A549 (cell line): Measurements from ENCODE around the gene ZNF628. TPM values are rescaled to one million over a fixed set of nuclear protein-coding genes. Genes with fewer than 3 reads are reported as not detected.

Experiments
- ATAC-seq, 2 experiments: fragments of 200-7000 bp in 1 of 2; fragments of >200 bp in 1 of 2; cut with Nextera tagmentation in 1 of 2; cut with Tn5 transposase in 1 of 2; 3 replicates each; pipeline versions ENCODE4 v1.8.0 to v1.9.1; 2018 to 2020; ENCODE audit warnings: mild to moderate bottlenecking in 1 of 2, moderate library complexity in 1 of 2
- CTCF ChIA-PET: fragments of 300-600 bp; sonication (Branson Sonifier 250); formaldehyde crosslinking; extraction: SDS; loops from one replicate; lab custom pipeline; 2021; ENCODE audit warnings: antibody characterized with exemption, inconsistent platforms; lab: Yijun Ruan, JAX
- POLR2A ChIA-PET: fragments of 350-600 bp; formaldehyde crosslinking; extraction: SDS; loops from one replicate; lab custom pipeline; 2021; ENCODE audit warnings: antibody characterized with exemption, inconsistent platforms; lab: Yijun Ruan, JAX
- DNase-seq, 2 experiments: peaks; one replicate each; pipeline versions ENCODE4 v3.0.0 to v3.0.0-alpha.2; 2011 to 2016; ENCODE audit warnings: low read depth in 1 of 2, low spot score in 1 of 2
- FAIRE-seq: peaks from 2 replicates; lab custom pipeline; 2011; peaks lifted over from hg19 to GRCh38; lab: Jason Lieb, UNC
- H3K27ac ChIP-seq, 2 experiments: fragments of >200 bp; sonication (Bioruptor Twin); formaldehyde crosslinking; 3 replicates each; pipeline ENCODE4 v1.5.1; 2016 to 2017
- H3K4me1 ChIP-seq: fragments of >200 bp; sonication (Bioruptor Twin); formaldehyde crosslinking; 3 replicates; pipeline ENCODE4 v1.6.1; 2016
- H3K4me2 ChIP-seq: fragments of >200 bp; sonication (Bioruptor Twin); formaldehyde crosslinking; 3 replicates; pipeline ENCODE4 v1.6.1; 2016
- H3K4me3 ChIP-seq: fragments of >200 bp; sonication (Bioruptor Twin); formaldehyde crosslinking; 3 replicates; pipeline ENCODE4 v1.5.1; 2016
- H3K9me3 ChIP-seq: fragments of >200 bp; sonication (Bioruptor Twin); formaldehyde crosslinking; 3 replicates; pipeline ENCODE4 v1.6.1; 2016
- BCL3 ChIP-seq: fragments of >200 bp; sonication (Bioruptor Twin); formaldehyde crosslinking; IDR thresholded peaks from 3 replicates; pipeline ENCODE4 v1.6.1; 2016
- BHLHE40 ChIP-seq: IDR thresholded peaks from 2 replicates; pipeline ENCODE4 v1.6.1; 2012; ENCODE audit warnings: low read depth, low read length, inconsistent platforms
- CEBPB ChIP-seq, 2 experiments: fragments of >200 bp in 1 of 2; sonication (Bioruptor Twin) in 1 of 2; formaldehyde crosslinking in 1 of 2; IDR thresholded peaks; 2 replicates each; pipeline ENCODE4 v1.6.1; 2012 to 2016
- CHD4 ChIP-seq: fragments of 200-600 bp; sonication (generic); IDR thresholded peaks from 2 replicates; pipeline ENCODE4 v1.6.1; 2016; ENCODE audit warnings: antibody characterized with exemption, mild to moderate bottlenecking, borderline replicate concordance
- E2F6 ChIP-seq: IDR thresholded peaks from 2 replicates; pipeline ENCODE4 v1.6.1; 2012; ENCODE audit warnings: low read depth, borderline replicate concordance
- ELK1 ChIP-seq: fragments of 150-350 bp; IDR thresholded peaks from 2 replicates; pipeline ENCODE4 v1.6.1; 2014; ENCODE audit warnings: low read depth, mild to moderate bottlenecking, low read length
- FOSL2 ChIP-seq, 2 experiments: fragments of 450-650 bp in 1 of 2; fragments of >200 bp in 1 of 2; sonication (Bioruptor Twin) in 1 of 2; formaldehyde crosslinking; IDR thresholded peaks; 2 replicates each; pipeline versions ENCODE4 v1.5.0 to v1.6.1; 2016 to 2020; ENCODE audit warnings: mild to moderate bottlenecking in 1 of 2, moderate library complexity in 1 of 2
- FOXS1 ChIP-seq: fragments of 250-450 bp; sonication (Bioruptor Pico); IDR thresholded peaks from 2 replicates; pipeline ENCODE4 v1.5.0; 2020; ENCODE audit warnings: mild to moderate bottlenecking, moderate library complexity
- HES2 ChIP-seq: fragments of >200 bp; sonication (Bioruptor Twin); formaldehyde crosslinking; IDR thresholded peaks from 2 replicates; pipeline ENCODE4 v1.6.1; 2016
- HOXA7 ChIP-seq: fragments of 250-450 bp; sonication (Bioruptor Pico); IDR thresholded peaks from 2 replicates; pipeline ENCODE4 v1.5.0; 2020; ENCODE audit warnings: mild to moderate bottlenecking, moderate library complexity
- HOXB5 ChIP-seq: fragments of 250-450 bp; sonication (Bioruptor Pico); IDR thresholded peaks from 2 replicates; pipeline ENCODE4 v1.5.0; 2020; ENCODE audit warnings: mild to moderate bottlenecking, moderate library complexity
- JUN ChIP-seq, 2 experiments: fragments of >200 bp; sonication (Bioruptor Twin); formaldehyde crosslinking; IDR thresholded peaks; 2 replicates in 1 of 2; 3 replicates in 1 of 2; pipeline ENCODE4 v1.6.1; 2016 to 2017
- KDM1A ChIP-seq: fragments of 200-600 bp; sonication (generic); IDR thresholded peaks from 2 replicates; pipeline ENCODE4 v1.6.1; 2016; ENCODE audit warnings: low read depth, mild to moderate bottlenecking
- NR3C1 ChIP-seq: fragments of >200 bp; sonication (Bioruptor Twin); formaldehyde crosslinking; IDR thresholded peaks from 3 replicates; pipeline ENCODE4 v1.6.1; 2017
- PBX3 ChIP-seq: IDR thresholded peaks from 2 replicates; pipeline ENCODE4 v1.6.1; 2012
- PHF8 ChIP-seq: fragments of 200-600 bp; sonication (generic); IDR thresholded peaks from 2 replicates; pipeline ENCODE4 v1.6.1; 2016; ENCODE audit warnings: low read depth, mild to moderate bottlenecking, antibody characterized with exemption, moderate library complexity, borderline replicate concordance
- POLR2A ChIP-seq: IDR thresholded peaks from 2 replicates; pipeline ENCODE4 v1.6.1; 2012; ENCODE audit warnings: mild to moderate bottlenecking, low read length
- POLR2AphosphoS2 ChIP-seq: conservative IDR thresholded peaks from 2 replicates; pipeline ENCODE4 v1.6.1; 2012; ENCODE audit warnings: low read length, improper control_type of control experiment, inconsistent platforms
- RARB ChIP-seq: fragments of 250-450 bp; sonication (Bioruptor Pico); IDR thresholded peaks from 2 replicates; pipeline ENCODE4 v1.8.0; 2021; ENCODE audit warnings: mild to moderate bottlenecking, moderate library complexity
- RCOR1 ChIP-seq: fragments of 150-350 bp; IDR thresholded peaks from 2 replicates; pipeline ENCODE4 v1.6.1; 2014; ENCODE audit warnings: antibody characterized with exemption, low read length, low read depth
- REST ChIP-seq: fragments of 200-600 bp; sonication (generic); IDR thresholded peaks from 2 replicates; pipeline ENCODE4 v1.6.1; 2016; ENCODE audit warnings: antibody characterized with exemption, mild to moderate bottlenecking, moderate library complexity
- SREBF2 ChIP-seq: fragments of 450-650 bp; IDR thresholded peaks from 2 replicates; pipeline ENCODE4 v1.6.1; 2014; ENCODE audit warnings: mild to moderate bottlenecking, moderate library complexity
- ZFP36 ChIP-seq: fragments of 450-650 bp; IDR thresholded peaks from 2 replicates; pipeline ENCODE4 v1.6.1; 2014; ENCODE audit warnings: borderline replicate concordance; ENCODE audit not compliant: partially characterized antibody
- WGBS: methylation state at CpG from one replicate; pipeline ENCODE4 v1.1.6; 2017; ENCODE audit errors: missing lambda C conversion rate; 5-methylcytosine and 5-hydroxymethylcytosine counted together
- polyA plus RNA-seq, 4 experiments: library from polyadenylated mRNA; depleted of rRNA in 3 of 4; stranded (reverse); fragments of >200 nt; fragmentation: RNase III in 1 of 4; extraction: RNeasy Plus Mini Kit Qiagen cat#74134 plus additional on column Dnase treatment in 1 of 4; gene quantifications; 2 replicates in 3 of 4; 3 replicates in 1 of 4; pipeline ENCODE4 v1.2.3, GENCODE V29; 2011 to 2017

ZNF628 gene
- polyA plus RNA-seq, 2 of the 4 experiments (the other 2 are of a cell fraction): 0.32 to 5.7 TPM

GRCh38 chr19:55478364-55478763 is 1.9 kb downstream of the ZNF628 start:
- no peak for DNase-seq
- ChIA-PET POLR2A (no interaction called here), CTCF (interaction anchor here (1.2 to 8.2 kb wide), 8 partner anchors 8 to 338 kb away, joined by 3 to 89 read pairs (median 8); partner anchors contain the start of genes C19orf85, NAT14, SSC5D and ZNF865)
- Histone ChIP-seq H3K4me2 (peak overlapping the region; percentile 84), H3K9me3 (no peaks in the 10 kb centered on the region), H3K27ac (no peak overlapping the region; a peak in 1 of 6 replicates), H3K4me1 (peaks cover 26% of the 10 kb centered on the region), H3K4me3 (no peak overlapping the region)
- no peak for TF ChIP-seq FOXS1
- TF ChIP-seq CEBPB (IDR thresholded peaks at IDR 0.05): no peak
- no peak for TF ChIP-seq JUN (IDR thresholded peaks at IDR 0.05)
- TF ChIP-seq KDM1A: no peak
- TF ChIP-seq NR3C1: no peak
- no peak for TF ChIP-seq CHD4
- no peak for TF ChIP-seq RARB
- no peak for TF ChIP-seq BCL3
- TF ChIP-seq ZFP36: no peak
- TF ChIP-seq RCOR1: no peak
- no peak for TF ChIP-seq PBX3
- TF ChIP-seq SREBF2: no peak
- TF ChIP-seq ELK1: no peak
- TF ChIP-seq BHLHE40: no peak
- TF ChIP-seq POLR2A: no peak
- no peak for TF ChIP-seq PHF8
- no peak for TF ChIP-seq HOXB5 (CRISPR knock-in tag)
- TF ChIP-seq HES2: no peak
- no peak for ATAC-seq
- FAIRE-seq: no peak
- WGBS: 90% methylated on average over 12 of the region's 12 CpGs

- no peak for FAIRE-seq
- POLR2A ChIA-PET: no interaction called here
These were observed 2.6 kb downstream of the ZNF628 start for GRCh38 chr19:55479045-55479444.

More at GRCh38 chr19:55479045-55479444, 2.6 kb downstream of the ZNF628 start:
- WGBS: 91% methylated on average over 17 of the region's 17 CpGs
- Histone ChIP-seq H3K4me2 (no peak overlapping the region; the same call in 2 of the 3 replicates), H3K4me1 (peaks cover 26% of the 10 kb centered on the region), H3K4me3 (no peak overlapping the region), H3K27ac (peak overlapping the region in 1 of 2 experiments; percentile 17; a peak in 1 of 6 replicates), H3K9me3 (no peaks in the 10 kb centered on the region)
- no peak for DNase-seq
- CTCF ChIA-PET: interaction anchor here (0.9 to 8.2 kb wide), 9 partner anchors 8 to 338 kb away, joined by 3 to 89 read pairs (median 5); partner anchors contain the start of genes C19orf85, NAT14, SSC5D and ZNF865
- no peak for ATAC-seq
- TF ChIP-seq REST: no peak
- TF ChIP-seq POLR2AphosphoS2: no peak
- TF ChIP-seq FOSL2 (IDR thresholded peaks at IDR 0.05): no peak
- no peak for TF ChIP-seq FOSL2 (CRISPR knock-in tag; IDR thresholded peaks at IDR 0.05)
- TF ChIP-seq RCOR1: no peak
- TF ChIP-seq E2F6: no peak
- no peak for TF ChIP-seq PHF8
- TF ChIP-seq HOXA7 (CRISPR knock-in tag): no peak
